H9 (cell line): Measurements from ENCODE around the gene TMPRSS11A. TPM values are rescaled to one million over a fixed set of nuclear protein-coding genes. Genes with fewer than 3 reads are reported as not detected.

Experiments
- DNase-seq: peaks from one replicate; pipeline ENCODE4 v3.0.0-alpha.2; 2017
- H2AFZ ChIP-seq: one replicate; pipeline ENCODE4 v1.6.1; 2013; ENCODE audit warnings: mild to moderate bottlenecking, low read length, control low read depth, moderate library complexity
- H2AK5ac ChIP-seq: 2 replicates; pipeline ENCODE4 v1.6.1; 2013; ENCODE audit warnings: low read length, control low read depth, mixed read lengths; ENCODE audit not compliant: insufficient read length
- H2BK120ac ChIP-seq: one replicate; pipeline ENCODE4 v1.6.1; 2013; ENCODE audit warnings: low read depth, mild to moderate bottlenecking, low read length, control low read depth, inconsistent platforms; ENCODE audit not compliant: poor library complexity, severe bottlenecking
- H2BK12ac ChIP-seq: 2 replicates; pipeline ENCODE4 v1.6.1; 2013; ENCODE audit warnings: low read length, control low read depth, mixed read lengths, low read depth; ENCODE audit not compliant: insufficient read length
- H2BK15ac ChIP-seq: 2 replicates; pipeline ENCODE4 v1.6.1; 2013; ENCODE audit warnings: low read depth, low read length, control low read depth
- H2BK20ac ChIP-seq: one replicate; pipeline ENCODE4 v1.6.1; 2013; ENCODE audit warnings: low read depth, mild to moderate bottlenecking, low read length, control low read depth, inconsistent platforms; ENCODE audit not compliant: poor library complexity, severe bottlenecking
- H2BK5ac ChIP-seq: 2 replicates; pipeline ENCODE4 v1.6.1; 2013; ENCODE audit warnings: low read length, control low read depth, mixed read lengths; ENCODE audit not compliant: insufficient read length
- H3K14ac ChIP-seq: 2 replicates; pipeline ENCODE4 v1.6.1; 2013; ENCODE audit warnings: low read length, control low read depth; ENCODE audit not compliant: insufficient read depth
- H3K18ac ChIP-seq: 2 replicates; pipeline ENCODE4 v1.6.1; 2013; ENCODE audit warnings: low read depth, mild to moderate bottlenecking, mixed read lengths, low read length, control low read depth; ENCODE audit not compliant: insufficient read length
- H3K23ac ChIP-seq: 2 replicates; pipeline ENCODE4 v1.6.1; 2013; ENCODE audit warnings: low read length, control low read depth, mixed read lengths, low read depth; ENCODE audit not compliant: insufficient read length
- H3K23me2 ChIP-seq: 2 replicates; pipeline ENCODE4 v1.6.1; 2013; ENCODE audit warnings: low read depth, mild to moderate bottlenecking, mixed read lengths, low read length, control low read depth; ENCODE audit not compliant: insufficient read length, poor library complexity, severe bottlenecking
- H3K27ac ChIP-seq: 2 replicates; pipeline ENCODE4 v1.5.1; 2013; ENCODE audit warnings: low read length, control low read depth, mixed read lengths, low read depth; ENCODE audit not compliant: insufficient read length
- H3K27me3 ChIP-seq: 2 replicates; pipeline ENCODE4 v1.6.1; 2013; ENCODE audit warnings: low read length, control low read depth, inconsistent platforms; ENCODE audit not compliant: insufficient read depth
- H3K4ac ChIP-seq: 2 replicates; pipeline ENCODE4 v1.6.1; 2013; ENCODE audit warnings: low read depth, mild to moderate bottlenecking, control low read depth, inconsistent platforms, low read length, moderate library complexity
- H3K4me1 ChIP-seq: 2 replicates; pipeline ENCODE4 v1.6.1; 2013; ENCODE audit warnings: low read length, control low read depth, inconsistent platforms; ENCODE audit not compliant: insufficient read depth
- H3K4me2 ChIP-seq: 2 replicates; pipeline ENCODE4 v1.6.1; 2013; ENCODE audit warnings: low read length, control low read depth, mixed read lengths; ENCODE audit not compliant: insufficient read length, insufficient read depth
- H3K56ac ChIP-seq: 2 replicates; pipeline ENCODE4 v1.6.1; 2013; ENCODE audit warnings: low read depth, mild to moderate bottlenecking, mixed read lengths, low read length, control low read depth; ENCODE audit not compliant: insufficient read length
- H3K79me1 ChIP-seq: 2 replicates; pipeline ENCODE4 v1.6.1; 2013; ENCODE audit warnings: low read depth, mild to moderate bottlenecking, moderate library complexity, low read length, control low read depth, inconsistent platforms; ENCODE audit not compliant: insufficient read depth, poor library complexity, severe bottlenecking
- H3K79me2 ChIP-seq: 2 replicates; pipeline ENCODE4 v1.6.1; 2013; ENCODE audit warnings: low read length, control low read depth, inconsistent platforms; ENCODE audit not compliant: insufficient read depth
- H3K9ac ChIP-seq: 2 replicates; pipeline ENCODE4 v1.6.1; 2013; ENCODE audit warnings: low read length, control low read depth, mixed read lengths; ENCODE audit not compliant: insufficient read length; ENCODE audit errors: extremely low read depth
- H3K9me3 ChIP-seq: one replicate; pipeline ENCODE4 v1.6.1; 2013; ENCODE audit warnings: low read depth, low read length, inconsistent platforms; ENCODE audit not compliant: control insufficient read depth
- H3T11ph ChIP-seq: one replicate; pipeline ENCODE4 v1.6.1; 2013; ENCODE audit warnings: mild to moderate bottlenecking, low read length, control low read depth, inconsistent platforms
- H4K20me1 ChIP-seq: one replicate; pipeline ENCODE4 v1.6.1; 2013; ENCODE audit not compliant: control insufficient read depth, insufficient read length, insufficient read depth
- H4K5ac ChIP-seq: 2 replicates; pipeline ENCODE4 v1.6.1; 2013; ENCODE audit warnings: low read depth, mild to moderate bottlenecking, mixed read lengths, low read length, control low read depth; ENCODE audit not compliant: insufficient read length
- H4K8ac ChIP-seq: replicated peaks from 2 replicates; pipeline ENCODE4 v1.6.1; 2013; ENCODE audit warnings: low read length, control low read depth, mixed read lengths, low read depth; ENCODE audit not compliant: insufficient read length
- H4K91ac ChIP-seq: 2 replicates; pipeline ENCODE4 v1.6.1; 2013; ENCODE audit warnings: low read depth, mild to moderate bottlenecking, moderate library complexity, mixed read lengths, low read length, control low read depth; ENCODE audit not compliant: insufficient read length
- H3K27ac Mint-ChIP-seq, 3 experiments: 2 replicates in 2 of 3; 3 replicates in 1 of 3; pipeline ENCODE4 v1.8.0; 2020 to 2021; ENCODE audit warnings: mixed read lengths in 3 of 3, mild to moderate bottlenecking in 1 of 3, moderate library complexity in 1 of 3
- H3K27me3 Mint-ChIP-seq: 2 replicates; pipeline ENCODE4 v1.8.0; 2021; ENCODE audit warnings: low read depth, mild to moderate bottlenecking, moderate library complexity, mixed read lengths
- H3K36me3 Mint-ChIP-seq, 3 experiments: 2 replicates in 2 of 3; 3 replicates in 1 of 3; pipeline ENCODE4 v1.8.0; 2020 to 2021; ENCODE audit warnings: low read depth in 3 of 3, mixed read lengths in 3 of 3; ENCODE audit not compliant: insufficient read depth in 1 of 3
- H3K4me1 Mint-ChIP-seq, 2 experiments: 2 replicates each; pipeline ENCODE4 v1.8.0; 2020; ENCODE audit warnings: mixed read lengths in 2 of 2
- H3K4me3 Mint-ChIP-seq, 2 experiments: 2 replicates in 1 of 2; 3 replicates in 1 of 2; pipeline ENCODE4 v1.8.0; 2020 to 2021; ENCODE audit warnings: mild to moderate bottlenecking in 2 of 2, mixed read lengths in 2 of 2, moderate library complexity in 1 of 2
- H3K9me3 Mint-ChIP-seq, 2 experiments: 2 replicates in 1 of 2; 3 replicates in 1 of 2; pipeline ENCODE4 v1.8.0; 2020; ENCODE audit warnings: mild to moderate bottlenecking in 2 of 2, mixed read lengths in 2 of 2, moderate library complexity in 1 of 2
- CTCF ChIP-seq: fragments of 200-600 bp; sonication (generic); conservative IDR thresholded peaks from 3 replicates; pipeline ENCODE4 v1.8.0; 2021; ENCODE audit warnings: antibody characterized with exemption, mild to moderate bottlenecking
- WGBS: extraction: QIAGEN DNeasy Blood & Tissue Kit; methylation state at CpG from one replicate; pipeline ENCODE4 v1.1.7; 2013; ENCODE audit warnings: missing lambda C conversion rate, low lambda C conversion rate, mixed read lengths; ENCODE audit not compliant: insufficient read length; ENCODE audit errors: extremely low coverage; 5-methylcytosine and 5-hydroxymethylcytosine counted together
- total RNA-seq: library from RNA; stranded (reverse); gene quantifications from 2 replicates; pipeline ENCODE4 v1.2.1, GENCODE V29; 2021

The TMPRSS11A gene
- total RNA-seq, 1 experiment from 2014 or later = not detected

- no peak overlapping the region for H3K4me3 Mint-ChIP-seq
- no peak for DNase-seq
- no peak overlapping the region for H4K5ac ChIP-seq
- H3K4me1 Mint-ChIP-seq = peaks cover 6 to 9% of the 10 kb centered on the region in 2 experiments
- H4K20me1 ChIP-seq = no peaks in the 10 kb centered on the region
- H3K79me2 ChIP-seq = no peaks in the 10 kb centered on the region
- H2AK5ac ChIP-seq = no peak overlapping the region
- no peak overlapping the region for H2BK12ac ChIP-seq
- no peak overlapping the region for H3K27ac ChIP-seq
- no peak overlapping the region for H3K4ac ChIP-seq
- H4K91ac ChIP-seq = no peak overlapping the region
- no CpG with 5 or more reads among the region's 1 CpG for WGBS
- no peak overlapping the region for H2BK120ac ChIP-seq
- no peak overlapping the region for H2BK5ac ChIP-seq
- no peaks in the 10 kb centered on the region for H3K23me2 ChIP-seq
- H3K27ac Mint-ChIP-seq = no peak overlapping the region
- H3K14ac ChIP-seq = no peak overlapping the region
- no peak overlapping the region for H3K9ac ChIP-seq
- no peak overlapping the region for H3K56ac ChIP-seq
- no peaks in the 10 kb centered on the region for H3K9me3 ChIP-seq
- no peak overlapping the region for H3K23ac ChIP-seq
- no peak overlapping the region for H3K18ac ChIP-seq
- no peak overlapping the region for H4K8ac ChIP-seq
- no peaks in the 10 kb centered on the region for H3K36me3 Mint-ChIP-seq
- H2BK20ac ChIP-seq = no peak overlapping the region
- no peak overlapping the region for H3T11ph ChIP-seq
- H3K4me2 ChIP-seq = no peak overlapping the region
- H3K4me1 ChIP-seq = no peaks in the 10 kb centered on the region
- no peak overlapping the region for H2BK15ac ChIP-seq
- no peak overlapping the region for H2AFZ ChIP-seq
- no peak for TF ChIP-seq CTCF
- no peaks in the 10 kb centered on the region for H3K27me3 ChIP-seq
- no peaks in the 10 kb centered on the region for H3K79me1 ChIP-seq
- H3K9me3 Mint-ChIP-seq = no peaks in the 10 kb centered on the region
- no peaks in the 10 kb centered on the region for H3K27me3 Mint-ChIP-seq
These were observed 90.2 kb downstream of the TMPRSS11A start for GRCh38 chr4:67873116-67873515.
